GM19023 (cell line): ENCODE measurements around the gene SFSWAP.
"Not testable (repeated sequence)": the region's sequence is repeated elsewhere in the genome, so short reads cannot be mapped to it uniquely, and the experiment has no call there.

Experiments
- ATAC-seq: cut with Tn5 transposase; IDR thresholded peaks from one replicate; pipeline ENCODE4 v1.9.1; 2021; ENCODE audit warnings: mild to moderate bottlenecking, moderate library complexity; ENCODE audit not compliant: unreplicated experiment

The SFSWAP gene

GRCh38 chr12:131701705-131702572 is 9.0 kb upstream of the SFSWAP start:
- ATAC-seq: no peak

DNA sequence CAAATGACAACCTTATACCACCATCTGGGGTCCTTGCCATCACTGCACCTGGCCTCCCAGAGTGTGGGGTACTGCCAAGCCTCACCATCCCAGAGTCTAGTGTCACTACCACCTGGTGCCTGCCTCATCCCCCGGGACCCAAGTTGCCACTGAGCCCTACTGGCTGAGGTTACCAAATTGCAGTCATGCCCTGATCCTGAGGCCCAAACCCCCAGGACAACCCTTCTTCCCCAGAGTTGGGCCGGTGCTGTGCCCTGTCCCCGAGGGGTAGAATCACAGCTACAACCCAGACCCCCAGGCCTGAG is 8.4 kb upstream of the SFSWAP start:
- ATAC-seq: no peak

DNA sequence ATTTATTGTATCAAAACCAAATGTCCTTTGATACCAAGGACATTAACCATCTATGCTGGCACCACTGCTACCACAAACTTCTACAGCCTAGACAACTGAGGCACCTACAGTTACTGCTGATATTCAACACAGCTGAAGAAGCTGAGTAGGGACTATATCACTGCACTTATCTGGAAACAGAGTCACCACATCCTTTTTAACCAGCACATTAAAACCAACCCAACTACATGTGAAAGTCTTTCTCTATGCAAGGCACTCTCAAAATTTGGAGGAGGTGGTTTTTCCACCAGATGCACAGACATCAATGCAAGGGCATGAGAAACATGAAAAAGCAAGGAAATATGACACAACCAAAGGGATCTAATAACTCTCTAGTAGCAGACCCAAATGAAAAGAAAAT is 7.7 kb upstream of the SFSWAP start:
- no peak for ATAC-seq

DNA sequence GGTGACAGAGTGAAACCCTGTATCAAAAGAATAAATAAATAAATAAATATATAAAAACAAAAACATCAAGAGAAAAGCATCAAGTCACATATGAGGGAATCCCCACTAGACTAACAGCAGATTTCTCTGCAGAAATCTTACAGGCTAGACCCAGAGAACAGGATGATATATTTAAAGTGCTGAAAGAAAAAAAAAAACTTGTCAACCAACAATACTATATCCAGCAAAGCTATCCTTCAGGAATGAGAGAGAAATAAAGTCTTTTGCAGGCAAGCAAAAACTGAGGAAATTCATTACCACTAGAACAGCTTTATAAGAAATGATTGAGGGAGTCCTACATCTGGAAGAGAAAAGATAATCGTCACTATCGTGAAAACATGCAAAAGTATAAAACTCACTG is 6.4 kb upstream of the SFSWAP start:
- no peak for ATAC-seq

GRCh38 chr12:131706709-131707108 is 4.2 kb upstream of the SFSWAP start:
- ATAC-seq: not testable (repeated sequence)

DNA sequence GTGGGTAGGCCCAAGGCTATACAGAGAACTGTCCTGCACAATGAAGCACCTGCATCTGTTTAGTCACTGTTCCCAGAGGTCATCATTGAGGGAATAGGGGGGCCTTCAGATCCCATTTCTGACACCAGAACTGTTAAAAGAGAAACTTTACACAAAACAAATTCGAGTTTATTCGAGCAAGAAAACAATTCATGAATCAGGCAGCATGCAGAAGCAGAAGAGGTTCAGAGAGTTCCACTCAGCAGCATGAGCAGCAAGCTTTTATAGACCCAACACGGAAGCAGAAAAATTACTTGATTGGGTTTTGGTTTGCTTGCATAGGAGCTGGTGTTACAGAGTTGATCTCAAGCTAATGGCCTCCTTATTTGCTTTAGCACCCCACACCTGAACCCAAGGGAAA is 1.7 kb upstream of the SFSWAP start:
- ATAC-seq: no peak

GRCh38 chr12:131711551-131712205 is 788 bp downstream of the SFSWAP start:
- no peak for ATAC-seq

GRCh38 chr12:131713349-131713748 is 2.5 kb downstream of the SFSWAP start:
- no peak for ATAC-seq

GRCh38 chr12:131714759-131715158 is 3.9 kb downstream of the SFSWAP start:
- no peak for ATAC-seq

GRCh38 chr12:131716282-131716681 is 5.4 kb downstream of the SFSWAP start:
- no peak for ATAC-seq

DNA sequence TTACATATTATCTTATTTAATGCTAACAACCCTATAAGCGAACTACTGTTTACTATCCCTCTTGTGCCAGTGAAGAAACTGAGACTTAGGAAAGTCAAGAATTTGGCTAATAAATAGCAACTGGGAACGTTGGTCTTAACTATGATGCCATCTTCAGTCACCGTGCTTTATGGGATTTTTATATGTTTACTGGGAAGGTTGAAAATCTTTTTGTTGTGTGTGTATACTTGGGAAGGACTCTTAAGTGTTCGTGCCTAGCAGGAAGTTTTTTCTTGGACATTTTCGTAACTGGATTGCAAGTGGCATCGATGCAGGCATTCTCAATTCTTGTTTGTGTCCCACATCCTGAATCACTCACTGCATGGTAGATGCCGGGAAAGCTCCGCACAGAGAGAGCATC is 9.4 kb downstream of the SFSWAP start:
- no peak for ATAC-seq

GRCh38 chr12:131720921-131721320 is 10.0 kb downstream of the SFSWAP start:
- ATAC-seq: no peak

DNA sequence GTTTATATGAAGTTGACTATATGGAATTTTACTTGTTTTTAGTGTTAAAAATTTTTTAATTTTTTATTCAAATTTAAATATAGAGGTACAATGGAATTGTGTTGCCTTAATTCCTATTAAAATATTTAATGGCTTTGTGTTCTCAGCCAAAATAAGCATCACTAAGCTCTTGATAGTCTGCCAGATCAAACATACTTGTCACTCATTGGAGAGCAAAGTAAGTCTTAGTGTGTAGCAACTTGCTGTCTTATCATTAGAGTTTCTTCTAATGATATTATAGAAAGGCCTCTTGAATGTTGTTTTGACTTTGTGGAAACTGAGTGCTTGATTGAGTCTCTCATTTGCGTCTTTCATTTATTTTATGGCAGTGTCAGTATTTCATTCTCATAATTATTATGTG is 10.7 kb downstream of the SFSWAP start:
- no peak for ATAC-seq

DNA sequence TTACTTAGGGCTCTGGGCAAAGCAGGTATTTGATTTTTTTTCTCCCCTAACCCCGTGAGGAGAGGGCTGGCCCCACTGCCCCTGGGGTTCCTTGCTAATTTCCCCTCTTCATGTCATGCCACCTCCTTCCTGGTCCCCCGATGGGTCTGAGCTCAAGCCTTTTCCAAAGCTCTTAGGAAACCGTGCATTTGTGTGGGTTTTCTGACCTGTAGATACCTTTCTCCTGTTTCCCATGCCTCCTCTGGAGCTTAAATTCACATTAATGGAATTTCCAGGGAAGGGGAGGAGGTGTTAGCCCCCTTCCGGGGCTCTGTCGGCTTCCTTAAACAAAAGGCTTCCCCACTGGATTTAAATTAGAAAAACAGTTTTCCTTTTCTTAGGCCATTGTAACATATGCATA is 12.6 kb downstream of the SFSWAP start:
- ATAC-seq: no peak

- ATAC-seq: no peak
Measured at GRCh38 chr12:131724534-131724933, 13.6 kb downstream of the SFSWAP start.

- ATAC-seq: no peak
Measured at GRCh38 chr12:131725503-131725902, 14.6 kb downstream of the SFSWAP start.

DNA sequence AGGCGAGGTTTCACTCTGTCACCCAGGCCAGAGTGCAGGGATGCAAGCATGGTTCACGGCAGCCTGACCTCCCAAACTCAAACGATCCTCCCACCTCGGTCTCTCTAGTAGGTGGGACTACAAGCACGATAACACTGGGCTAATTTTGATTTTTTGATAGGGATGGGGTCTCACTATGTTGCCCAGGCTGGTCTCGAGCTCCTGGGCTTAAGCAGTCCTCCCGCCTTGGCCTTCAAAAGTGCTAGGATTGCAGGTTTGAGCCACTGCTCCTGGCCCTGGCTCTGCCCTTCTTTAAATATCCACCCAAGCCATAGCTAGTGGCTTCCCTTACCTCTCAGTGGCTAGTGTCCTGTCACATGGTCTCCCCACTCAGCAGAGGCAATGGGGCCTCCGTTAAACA is 17.8 kb downstream of the SFSWAP start:
- ATAC-seq: no peak

DNA sequence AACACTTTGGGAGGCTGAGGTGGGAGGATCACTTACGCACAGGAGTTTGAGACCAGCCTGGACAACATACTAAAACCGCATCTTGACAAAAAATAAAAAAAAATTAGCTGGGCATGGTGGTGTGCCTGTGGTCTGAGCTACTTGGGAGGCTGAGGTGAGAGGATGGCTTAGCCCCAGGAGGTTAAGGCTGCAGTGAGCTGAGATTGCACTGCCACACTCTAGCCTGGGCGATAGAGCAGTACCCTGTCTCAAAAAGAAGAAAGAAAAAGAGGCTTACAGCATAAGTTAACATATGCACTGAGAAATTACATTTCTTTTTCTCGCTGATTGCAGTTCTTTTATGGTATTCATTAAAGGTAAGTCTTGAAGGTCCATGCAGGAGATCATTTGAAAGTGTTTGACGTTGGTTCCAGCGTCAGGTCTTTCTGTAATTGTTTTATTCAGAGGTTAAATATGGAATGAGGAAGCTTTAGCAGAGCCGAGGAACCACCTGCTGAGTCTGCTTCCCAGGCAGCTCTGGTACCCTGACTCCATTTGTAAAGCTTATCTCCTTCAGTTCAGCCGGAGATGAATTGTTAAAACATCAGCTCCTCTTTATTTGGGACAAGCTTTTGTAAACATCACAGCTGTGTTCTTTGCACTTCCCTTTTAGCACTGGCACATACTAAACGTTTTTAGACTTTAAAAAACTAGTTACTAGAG is 18.5 kb downstream of the SFSWAP start:
- no peak for ATAC-seq

- no peak for ATAC-seq
Measured at GRCh38 chr12:131732996-131733615, 22.2 kb downstream of the SFSWAP start.

- no peak for ATAC-seq
Measured at GRCh38 chr12:131733874-131734273, 23.0 kb downstream of the SFSWAP start.

DNA sequence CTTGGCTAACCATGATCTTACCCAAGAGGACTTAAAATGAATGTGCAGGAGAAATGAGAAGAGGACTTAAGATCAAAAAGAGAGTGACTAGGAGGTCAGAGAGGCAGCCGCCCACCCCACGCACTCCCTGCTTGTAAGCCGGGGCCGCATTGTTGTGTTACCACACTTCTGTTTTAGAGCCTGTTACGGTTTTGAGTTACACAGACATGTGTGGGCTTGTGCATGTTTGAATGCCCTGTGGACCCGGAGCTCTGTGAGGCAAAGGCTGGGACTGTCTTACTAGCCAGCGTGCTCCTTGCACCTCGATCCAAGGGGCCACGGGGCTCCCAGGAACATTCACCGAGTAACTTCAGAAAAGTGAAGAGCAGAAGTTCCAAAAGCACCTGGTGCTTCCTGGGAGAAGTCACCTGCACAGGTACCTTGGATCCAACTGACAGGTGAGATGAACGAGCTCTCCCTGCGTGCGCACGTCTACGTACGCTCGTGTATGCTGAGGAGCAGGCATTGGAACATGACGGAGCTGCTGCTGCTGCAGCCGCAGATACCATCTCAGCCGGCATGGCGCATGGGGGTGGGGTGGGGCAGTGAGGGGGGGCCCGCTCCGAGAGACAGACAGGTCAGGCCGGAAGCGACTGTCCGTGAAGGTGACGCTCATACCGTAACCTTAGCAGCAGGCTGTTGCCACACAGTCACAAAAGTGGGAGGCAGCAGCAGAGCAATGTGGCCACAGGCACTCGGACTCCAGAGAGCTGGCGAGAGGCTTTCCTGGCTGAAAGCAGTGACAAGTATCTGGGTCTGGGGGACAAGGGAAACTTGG is 23.7 kb downstream of the SFSWAP start:
- no peak for ATAC-seq
